ENCODE measurements around the gene MARCHF10. TPM values are rescaled to one million over a fixed set of nuclear protein-coding genes. Genes with fewer than 3 reads are reported as not detected.
A peak's percentile ranks its signal among the peaks of the same experiment; 100 is the strongest.

Gene MARCHF10
- total and polyA plus RNA-seq, 2 experiments from 2014 or later, result 1.8 to 2.1 TPM

- H3K9me3 ChIP-seq (ENCODE audit: low read depth), result no peaks in the 10 kb centered on the region
- H3K4me2 ChIP-seq (ENCODE audit: unreplicated experiment), result no peak overlapping the region
- H4K20me1 ChIP-seq (ENCODE audit: insufficient read depth), result no peaks in the 10 kb centered on the region
- H2AFZ ChIP-seq, result no peak overlapping the region
- DNase-seq, result no peak
- H3F3A ChIP-seq (ENCODE audit: insufficient read depth), result no peaks in the 10 kb centered on the region
- H3K79me2 ChIP-seq (ENCODE audit: insufficient read depth), result no peaks in the 10 kb centered on the region
- H3K36me3 ChIP-seq (ENCODE audit: low read depth), result no peaks in the 10 kb centered on the region
- in situ Hi-C loops (cut with MboI), result loop anchor here (10.0 kb wide), 1 partner anchor 697 kb away; no protein-coding TSS in a partner anchor
- peaks cover 20% of the 10 kb centered on the region; the same call in 1 of the 2 replicates for H3K4me1 ChIP-seq (ENCODE audit: insufficient read depth)
- no peak overlapping the region for H3K27ac ChIP-seq
- H3K9me2 ChIP-seq (ENCODE audit: insufficient read depth), result no peaks in the 10 kb centered on the region
- TF ChIP-seq EZH2 (IDR thresholded peaks at IDR 0.05; ENCODE audit: insufficient read depth, poor library complexity, severe bottlenecking), result no peak
- no peak for TF ChIP-seq EZH2phosphoT487 (IDR thresholded peaks at IDR 0.05; ENCODE audit: insufficient read depth, low read depth)
- no peak overlapping the region for H3K9ac ChIP-seq
- WGBS, 2 experiments (ENCODE audit: low coverage in 1 of 2, low lambda C conversion rate in 2 of 2, missing lambda C conversion rate in 2 of 2), result 88 to 90% methylated on average over 9 of the region's 9 CpGs
- H3K27me3 ChIP-seq (replicated peaks; ENCODE audit: insufficient read depth), result no peaks in the 10 kb centered on the region
- H3K4me3 ChIP-seq, result no peak overlapping the region
Measured at GRCh38 chr17:62707425-62707739, 100.7 kb downstream of the MARCHF10 start.

- peaks cover 20% of the 10 kb centered on the region; the same call in 1 of the 2 replicates for H3K4me1 ChIP-seq (ENCODE audit: insufficient read depth)
- no peaks in the 10 kb centered on the region for H3K79me2 ChIP-seq (ENCODE audit: insufficient read depth)
- no peaks in the 10 kb centered on the region for H3F3A ChIP-seq (ENCODE audit: insufficient read depth)
- no peak overlapping the region for H3K9ac ChIP-seq
- no peak overlapping the region for H3K4me2 ChIP-seq (ENCODE audit: unreplicated experiment)
- no peaks in the 10 kb centered on the region for H3K36me3 ChIP-seq (ENCODE audit: low read depth)
- H3K9me3 ChIP-seq (ENCODE audit: low read depth), result no peaks in the 10 kb centered on the region
- no peaks in the 10 kb centered on the region for H3K27me3 ChIP-seq (replicated peaks; ENCODE audit: insufficient read depth)
- no peak overlapping the region for H3K4me3 ChIP-seq
- WGBS, 2 experiments (ENCODE audit: low coverage in 1 of 2, low lambda C conversion rate in 2 of 2, missing lambda C conversion rate in 2 of 2), result 89 to 91% methylated on average over 20 of the region's 20 CpGs
- in situ Hi-C loops (cut with MboI), result loop anchor here (10.0 kb wide), 1 partner anchor 698 kb away; no protein-coding TSS in a partner anchor
- H3K27ac ChIP-seq, result no peak overlapping the region
- TF ChIP-seq EZH2 (IDR thresholded peaks at IDR 0.05; ENCODE audit: insufficient read depth, poor library complexity, severe bottlenecking), result no peak
- no peak for TF ChIP-seq EZH2phosphoT487 (IDR thresholded peaks at IDR 0.05; ENCODE audit: insufficient read depth, low read depth)
- no peaks in the 10 kb centered on the region for H4K20me1 ChIP-seq (ENCODE audit: insufficient read depth)
- no peaks in the 10 kb centered on the region for H3K9me2 ChIP-seq (ENCODE audit: insufficient read depth)
- no peak overlapping the region for H2AFZ ChIP-seq
- no peak for DNase-seq
Measured at GRCh38 chr17:62706598-62707424, 101.3 kb downstream of the MARCHF10 start.

GRCh38 chr17:62705778-62706597 lies 102.1 kb downstream of the MARCHF10 start:
- no peaks in the 10 kb centered on the region for H4K20me1 ChIP-seq (ENCODE audit: insufficient read depth)
- no peak for TF ChIP-seq EZH2 (IDR thresholded peaks at IDR 0.05; ENCODE audit: insufficient read depth, poor library complexity, severe bottlenecking)
- TF ChIP-seq EZH2phosphoT487 (IDR thresholded peaks at IDR 0.05; ENCODE audit: insufficient read depth, low read depth), result no peak
- H3K27me3 ChIP-seq (replicated peaks; ENCODE audit: insufficient read depth), result no peaks in the 10 kb centered on the region
- H3K4me3 ChIP-seq, result peak overlapping the region; percentile 80; the same call in 1 of the 2 replicates
- no peaks in the 10 kb centered on the region for H3K36me3 ChIP-seq (ENCODE audit: low read depth)
- H3K9ac ChIP-seq, result no peak overlapping the region
- H3K9me3 ChIP-seq (ENCODE audit: low read depth), result no peaks in the 10 kb centered on the region
- H3K9me2 ChIP-seq (ENCODE audit: insufficient read depth), result no peaks in the 10 kb centered on the region
- H2AFZ ChIP-seq, result no peak overlapping the region
- DNase-seq, result no peak
- H3K79me2 ChIP-seq (ENCODE audit: insufficient read depth), result no peaks in the 10 kb centered on the region
- no peaks in the 10 kb centered on the region for H3F3A ChIP-seq (ENCODE audit: insufficient read depth)
- in situ Hi-C loops (cut with MboI), result loop anchor here (10.0 kb wide), 1 partner anchor 699 kb away; no protein-coding TSS in a partner anchor
- H3K27ac ChIP-seq, result no peak overlapping the region
- WGBS, 2 experiments (ENCODE audit: low coverage in 1 of 2, low lambda C conversion rate in 2 of 2, missing lambda C conversion rate in 2 of 2), result 81 to 82% methylated on average over 14 of the region's 14 CpGs
- peaks cover 20% of the 10 kb centered on the region; the same call in 1 of the 2 replicates for H3K4me1 ChIP-seq (ENCODE audit: insufficient read depth)
- peak overlapping the region; percentile 87 for H3K4me2 ChIP-seq (ENCODE audit: unreplicated experiment)

GRCh38 chr17:62705156-62705777 lies 102.8 kb downstream of the MARCHF10 start:
- H4K20me1 ChIP-seq (ENCODE audit: insufficient read depth), result no peaks in the 10 kb centered on the region
- no peaks in the 10 kb centered on the region for H3F3A ChIP-seq (ENCODE audit: insufficient read depth)
- peak overlapping the region; percentile 80 for H3K4me3 ChIP-seq
- no peaks in the 10 kb centered on the region for H3K9me2 ChIP-seq (ENCODE audit: insufficient read depth)
- no peak for TF ChIP-seq EZH2phosphoT487 (IDR thresholded peaks at IDR 0.05; ENCODE audit: insufficient read depth, low read depth)
- no peak for TF ChIP-seq EZH2 (IDR thresholded peaks at IDR 0.05; ENCODE audit: insufficient read depth, poor library complexity, severe bottlenecking)
- no peaks in the 10 kb centered on the region for H3K27me3 ChIP-seq (replicated peaks; ENCODE audit: insufficient read depth)
- no peaks in the 10 kb centered on the region for H3K79me2 ChIP-seq (ENCODE audit: insufficient read depth)
- H3K4me1 ChIP-seq (ENCODE audit: insufficient read depth), result peaks cover 20% of the 10 kb centered on the region; the same call in 1 of the 2 replicates
- peak overlapping the region; percentile 74; the same call in 1 of the 2 replicates for H2AFZ ChIP-seq
- H3K9me3 ChIP-seq (ENCODE audit: low read depth), result no peaks in the 10 kb centered on the region
- peak overlapping the region; percentile 86; the same call in 1 of the 2 replicates for H3K9ac ChIP-seq
- DNase-seq, result no peak
- no peaks in the 10 kb centered on the region for H3K36me3 ChIP-seq (ENCODE audit: low read depth)
- WGBS, 2 experiments (ENCODE audit: low coverage in 1 of 2, low lambda C conversion rate in 2 of 2, missing lambda C conversion rate in 2 of 2), result 81 to 83% methylated on average over 11 of the region's 11 CpGs
- in situ Hi-C loops (cut with MboI), result loop anchor here (10.0 kb wide), 1 partner anchor 700 kb away; no protein-coding TSS in a partner anchor
- H3K27ac ChIP-seq, result no peak overlapping the region
- H3K4me2 ChIP-seq (ENCODE audit: unreplicated experiment), result peak overlapping the region; percentile 87
